Right ventricle myocardium superior (tissue), 1 donor: ENCODE results near the gene FLCN. TPM values are rescaled to one million over a fixed set of nuclear protein-coding genes. Genes with fewer than 3 reads are reported as not detected.

ENCODE experiments used
- ATAC-seq: fragments of 200-7000 bp; cut with Tn5 transposase; one replicate; pipeline ENCODE4 v1.9.1; 2020; ENCODE audit warnings: mild to moderate bottlenecking; ENCODE audit not compliant: poor library complexity
- DNase-seq: peaks from one replicate; pipeline ENCODE4 v3.0.0-alpha.2; 2020
- intact Hi-C: fragments of 100-400 bp; cut with DNase I; formaldehyde crosslinking; loops from one replicate; pipeline ENCODE4 v1.11.2; 2022
- total RNA-seq: library from RNA; stranded (reverse); fragmentation: NEBNext Ultra II Directional; extraction: Animal tissue kit (Norgen Biotek cat#: 25700); gene quantifications from one replicate; pipeline ENCODE4 v1.2.1, GENCODE V29; 2021
- donor health status: DM: no; HTN: yes; CAD: no; lungs with severe emphysema.

FLCN gene
- total RNA-seq, 1 donor from 2014 or later, result 52.3 TPM

DNA sequence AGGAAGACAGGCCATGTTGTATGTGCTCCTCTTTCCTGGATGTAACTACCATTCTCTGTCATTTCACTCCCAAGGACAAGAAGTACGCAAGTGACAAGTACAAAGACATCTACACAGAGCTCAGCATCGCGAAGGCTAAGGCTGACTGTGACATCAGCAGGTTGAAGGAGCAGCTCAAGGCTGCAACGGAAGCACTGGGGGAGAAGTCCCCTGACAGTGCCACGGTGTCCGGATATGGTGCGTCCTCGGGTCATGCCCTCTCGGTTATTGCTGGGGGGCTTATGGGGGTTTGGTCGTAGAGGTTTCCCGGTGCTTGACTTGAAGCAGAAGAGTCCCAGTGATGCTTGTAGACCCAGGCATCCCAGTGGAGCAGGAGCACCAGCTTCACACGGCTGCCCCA, 59.8 kb downstream of the FLCN start:
- intact Hi-C loops, result no loop called here
- no peak for DNase-seq
- ATAC-seq, result no peak

DNA sequence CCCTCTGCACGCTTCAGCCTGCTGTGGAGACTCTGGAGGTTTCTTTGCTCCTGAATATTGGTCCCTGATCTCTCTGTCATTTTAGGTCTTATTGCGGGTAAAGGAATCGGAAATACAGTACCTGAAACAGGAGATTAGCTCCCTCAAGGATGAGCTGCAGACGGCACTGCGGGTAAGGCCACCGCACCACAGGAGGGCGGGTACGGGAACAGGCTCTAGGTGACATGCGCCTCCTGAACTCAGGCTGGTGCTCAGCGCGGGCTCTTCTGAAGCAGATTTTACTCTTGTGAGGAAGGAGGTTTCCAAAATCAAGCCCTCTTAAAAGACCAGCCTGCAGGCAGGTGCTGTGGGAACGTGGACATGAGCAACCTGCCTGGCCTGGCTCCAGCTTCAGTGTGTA, 60.6 kb downstream of the FLCN start:
- ATAC-seq (no peak), DNase-seq (no peak)
- intact Hi-C loops, result no loop called here

DNA sequence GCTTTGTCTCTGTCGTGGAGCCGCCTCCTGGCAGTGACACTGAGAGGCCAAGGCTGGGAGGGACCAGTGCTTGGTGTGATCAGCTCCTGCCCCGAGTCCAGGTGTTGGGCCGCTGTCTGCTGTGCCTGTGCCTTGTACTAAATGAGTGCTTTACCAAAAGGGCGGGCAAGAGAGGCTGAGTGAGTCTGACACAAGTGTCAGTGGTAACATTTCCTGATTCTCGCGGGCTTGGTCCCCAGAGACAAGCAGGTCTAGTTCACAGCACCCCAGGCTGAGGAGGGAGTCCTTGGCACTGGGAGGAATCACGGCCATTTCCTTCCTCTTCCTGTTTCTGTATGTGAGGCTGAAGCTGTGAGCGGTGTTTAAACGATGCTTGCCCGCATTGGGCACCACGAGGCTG, 61.1 kb downstream of the FLCN start:
- ATAC-seq, result no peak
- intact Hi-C loops, result no loop called here
- DNase-seq, result no peak

DNA sequence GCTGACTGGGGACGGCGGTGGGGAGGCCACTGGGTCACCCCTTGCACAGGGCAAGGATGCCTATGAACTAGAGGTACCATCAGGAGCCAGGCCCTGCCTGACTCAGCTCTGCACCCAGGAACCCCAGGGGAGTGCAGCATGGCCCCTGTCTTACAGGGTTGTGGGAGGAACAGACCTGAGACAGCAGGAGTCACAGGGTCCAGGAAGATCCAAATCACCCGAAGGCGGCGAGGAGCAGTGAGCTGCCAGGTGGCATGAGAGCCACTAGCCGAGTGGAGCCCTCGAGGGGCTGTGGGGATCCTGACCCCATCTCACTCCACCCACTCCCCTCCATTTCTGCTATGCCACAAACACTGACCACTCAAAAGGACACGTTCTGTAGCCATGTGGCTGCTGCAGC, 61.6 kb downstream of the FLCN start:
- ATAC-seq, result no peak
- intact Hi-C loops, result no loop called here
- no peak for DNase-seq

DNA sequence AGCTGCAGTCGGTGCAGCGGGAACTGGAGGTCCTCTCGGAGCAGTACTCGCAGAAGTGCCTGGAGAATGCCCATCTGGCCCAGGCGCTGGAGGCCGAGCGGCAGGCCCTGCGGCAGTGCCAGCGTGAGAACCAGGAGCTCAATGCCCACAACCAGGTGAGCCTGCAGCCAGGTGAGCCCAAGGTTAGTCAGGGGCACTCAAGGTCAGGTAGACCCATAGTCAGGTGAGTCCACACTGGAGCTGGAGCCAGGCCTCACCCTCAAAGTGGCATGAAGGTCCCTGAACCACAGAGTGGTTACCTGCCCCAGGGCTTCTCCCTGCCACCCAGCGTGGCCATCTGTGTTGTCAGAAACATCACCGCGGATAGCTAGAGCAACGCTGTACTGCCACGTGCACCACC, 63.0 kb downstream of the FLCN start:
- DNase-seq, result no peak
- ATAC-seq, result no peak
- intact Hi-C loops, result no loop called here

DNA sequence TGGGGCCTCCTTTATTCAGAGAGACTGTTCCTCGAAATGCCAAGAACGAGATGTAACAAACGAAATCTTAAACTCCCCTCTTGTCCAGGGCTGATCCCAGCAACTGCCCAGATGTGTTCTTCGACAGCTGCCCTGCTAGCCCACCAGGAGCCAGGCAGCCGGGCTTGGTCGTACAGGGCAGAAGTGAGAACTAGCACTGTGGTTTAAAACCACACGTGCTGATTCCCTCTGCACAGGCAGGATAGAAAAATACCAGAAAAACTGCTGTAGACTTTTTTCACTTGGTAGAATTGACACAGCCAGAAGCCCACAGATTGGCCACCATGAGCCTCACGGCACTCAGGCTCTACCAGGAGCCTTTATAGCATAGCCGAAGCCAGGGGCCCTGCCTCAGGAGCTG, 64.0 kb downstream of the FLCN start:
- intact Hi-C loops, result no loop called here
- ATAC-seq (no peak), DNase-seq (peak; percentile 17)

DNA sequence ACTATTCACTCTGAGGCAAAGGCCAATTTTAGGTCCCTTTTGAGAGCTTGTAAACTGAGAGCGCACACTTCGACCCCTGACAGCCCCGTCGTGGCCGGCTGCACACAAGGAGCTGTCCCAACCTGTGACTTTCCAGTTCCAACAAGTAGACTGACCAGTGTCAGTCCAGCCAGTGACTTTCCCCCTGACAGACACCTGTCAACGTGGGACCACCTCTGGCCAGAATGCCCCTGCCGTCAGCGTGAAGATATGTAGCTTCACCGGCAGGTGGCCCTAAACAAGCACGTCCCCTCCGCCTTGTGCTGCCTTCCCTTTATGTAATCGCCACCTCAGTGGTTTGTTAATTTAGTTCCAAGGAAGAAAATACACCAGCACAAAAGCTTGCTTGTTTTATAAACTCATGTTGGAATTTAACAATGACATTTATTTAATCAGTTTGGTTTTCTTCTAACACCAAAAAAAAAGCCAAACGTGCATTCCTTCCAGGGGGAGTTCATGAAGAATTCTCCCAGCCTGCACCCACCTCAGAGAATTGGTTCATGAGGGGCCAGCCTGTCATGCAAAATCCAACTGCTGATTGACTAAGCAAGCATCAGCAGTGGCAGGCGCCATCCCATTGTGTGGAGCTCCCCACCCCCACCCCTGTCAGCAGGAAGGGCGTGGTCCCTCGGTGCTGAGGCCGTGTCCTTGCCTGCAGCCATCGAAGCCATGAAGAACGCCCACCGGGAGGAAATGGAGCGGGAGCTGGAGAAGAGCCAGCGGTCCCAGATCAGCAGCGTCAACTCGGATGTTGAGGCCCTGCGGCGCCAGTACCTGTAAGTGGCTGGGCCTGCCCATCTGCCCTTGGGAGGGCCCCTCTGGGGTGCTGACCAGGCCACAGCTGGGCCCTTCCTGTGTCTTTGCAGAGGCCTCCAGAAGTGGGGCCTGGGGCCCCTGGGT, 64.7 kb downstream of the FLCN start:
- intact Hi-C loops, result no loop called here
- ATAC-seq, result peak; percentile 35
- peak; percentile 65 for DNase-seq

DNA sequence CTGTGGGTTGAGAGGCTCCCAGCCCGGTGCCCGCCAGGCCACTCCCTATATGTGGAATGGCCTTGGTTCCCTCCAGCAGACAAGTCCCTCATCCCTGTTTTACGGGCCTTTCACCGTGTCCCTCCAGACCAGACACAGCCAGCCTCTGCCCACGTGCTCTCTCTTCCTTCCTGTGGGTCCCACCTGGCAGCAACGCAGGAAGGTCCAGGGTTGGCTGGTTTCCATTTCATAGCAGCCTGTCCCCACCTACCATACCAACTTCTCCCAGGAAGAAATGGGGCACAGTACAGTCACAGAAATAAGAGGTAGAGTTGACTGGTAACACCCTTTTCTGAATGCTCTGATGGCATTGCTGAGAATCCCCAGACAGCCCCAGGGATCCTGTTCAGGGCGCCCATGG, 65.8 kb downstream of the FLCN start:
- no peak for ATAC-seq
- DNase-seq, result peak; percentile 9
- intact Hi-C loops, result no loop called here

DNA sequence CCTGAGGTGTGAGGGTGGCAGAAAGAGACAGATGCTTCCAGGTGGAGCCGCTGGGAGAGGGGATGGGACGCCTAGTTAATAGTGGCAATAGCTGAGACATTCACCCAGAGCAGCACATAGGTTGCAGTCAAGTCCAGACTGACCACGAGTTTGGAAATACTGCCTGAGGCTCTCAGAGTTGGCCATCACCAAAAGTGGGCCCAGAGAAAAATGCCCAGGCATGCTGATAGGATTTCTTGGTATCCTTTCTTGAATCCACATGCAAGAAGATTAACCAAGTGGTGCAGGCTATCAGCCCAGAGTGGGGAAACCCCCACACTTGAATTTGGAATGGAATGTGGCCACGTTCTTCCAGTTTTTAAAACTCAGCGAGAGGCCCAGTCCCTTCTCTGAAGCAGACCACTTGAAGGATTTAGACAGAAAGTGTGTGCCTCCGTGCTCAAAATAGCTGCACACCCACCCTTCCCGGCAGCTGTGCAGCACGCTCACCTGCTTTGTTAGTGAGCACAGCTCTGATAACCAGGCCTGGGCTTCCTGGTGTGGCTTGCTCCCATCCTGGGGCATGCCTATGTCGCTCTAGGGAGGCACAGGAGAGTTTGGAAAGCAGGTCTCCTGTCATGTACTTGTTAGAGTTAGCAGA, 66.5 kb downstream of the FLCN start:
- intact Hi-C loops, result no loop called here
- no peak for ATAC-seq
- DNase-seq, result peak; percentile 20

DNA sequence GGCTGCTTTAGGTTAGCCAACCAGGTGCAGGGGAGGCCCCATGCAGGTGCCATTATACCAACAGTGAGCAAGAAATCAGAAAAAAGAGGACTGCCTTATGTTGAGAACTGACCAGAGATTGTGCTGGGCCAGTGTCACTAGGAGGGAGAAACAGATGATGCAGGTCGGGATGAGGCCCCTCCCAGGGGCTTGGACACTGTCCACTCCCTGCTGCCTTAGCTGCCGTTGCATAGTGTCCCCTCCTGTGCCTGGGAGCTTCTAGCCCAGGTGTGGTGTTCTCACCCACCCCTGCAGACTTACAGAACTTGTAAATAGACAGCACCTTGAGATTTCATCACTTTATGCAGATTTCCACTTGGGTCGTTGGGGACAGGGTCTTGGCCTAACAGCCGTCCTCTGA, 67.6 kb downstream of the FLCN start:
- DNase-seq, result no peak
- intact Hi-C loops, result no loop called here
- ATAC-seq, result no peak

DNA sequence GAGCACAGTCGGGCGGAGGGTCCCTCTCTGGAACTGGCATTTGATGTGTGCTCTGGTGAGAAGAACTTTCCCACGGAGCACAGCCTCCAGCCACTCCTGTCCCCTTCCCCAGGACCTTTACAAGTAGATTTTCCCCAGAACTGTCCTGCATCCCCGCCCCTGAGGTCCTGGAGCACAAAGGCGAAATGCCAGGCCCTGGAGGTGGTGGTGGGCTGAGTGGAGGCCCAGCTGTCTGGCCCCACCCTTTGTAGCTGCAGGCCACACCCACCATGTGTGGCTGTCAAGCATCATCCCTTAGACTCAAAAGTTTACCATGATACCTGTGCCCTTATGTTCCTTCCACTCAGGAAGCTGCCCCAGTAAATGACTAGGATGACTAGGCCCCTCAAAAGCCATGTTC, 68.6 kb downstream of the FLCN start:
- DNase-seq (no peak), ATAC-seq (no peak)
- intact Hi-C loops, result no loop called here

DNA sequence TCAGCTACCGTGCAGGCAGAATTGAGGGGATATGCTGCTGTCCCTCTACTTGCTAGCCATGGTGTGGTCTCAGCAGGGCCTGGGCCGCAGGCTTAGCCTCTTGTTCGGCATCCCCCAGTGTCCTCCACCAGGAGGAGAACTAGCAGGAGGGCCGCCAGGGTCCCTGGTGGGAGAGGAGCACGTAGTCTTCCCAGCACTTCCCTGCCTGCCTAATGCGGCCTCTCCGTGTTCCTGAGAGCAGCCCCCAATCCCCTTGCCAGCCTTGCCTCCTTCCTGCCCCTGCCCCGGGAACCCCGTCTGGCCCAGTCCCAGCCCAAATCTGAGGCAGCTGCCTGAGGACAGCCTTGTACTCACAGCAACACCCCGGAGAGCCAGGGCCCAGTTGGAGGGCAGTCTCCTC, 69.0 kb downstream of the FLCN start:
- intact Hi-C loops, result no loop called here
- no peak for DNase-seq

DNA sequence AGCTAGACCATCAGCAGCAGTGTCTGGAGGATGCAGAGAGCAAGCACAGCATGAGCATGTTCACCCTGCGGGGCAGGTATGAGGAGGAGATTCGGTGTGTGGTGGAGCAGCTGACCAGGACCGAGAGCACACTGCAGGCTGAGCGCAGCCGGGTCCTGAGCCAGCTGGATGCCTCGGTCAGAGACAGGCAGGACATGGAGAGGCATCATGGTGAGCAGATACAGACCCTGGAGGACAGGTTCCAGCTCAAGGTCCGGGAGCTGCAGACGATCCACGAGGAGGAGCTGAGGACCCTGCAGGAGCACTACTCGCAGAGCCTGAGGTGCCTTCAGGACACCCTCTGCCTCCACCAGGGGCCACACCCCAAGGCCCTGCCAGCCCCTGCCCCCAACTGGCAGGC, 69.6 kb downstream of the FLCN start:
- ATAC-seq (no peak), DNase-seq (no peak)
- intact Hi-C loops, result no loop called here

More for the DNA sequence above, 69.0 kb downstream of the FLCN start:
- no peak for ATAC-seq

DNA sequence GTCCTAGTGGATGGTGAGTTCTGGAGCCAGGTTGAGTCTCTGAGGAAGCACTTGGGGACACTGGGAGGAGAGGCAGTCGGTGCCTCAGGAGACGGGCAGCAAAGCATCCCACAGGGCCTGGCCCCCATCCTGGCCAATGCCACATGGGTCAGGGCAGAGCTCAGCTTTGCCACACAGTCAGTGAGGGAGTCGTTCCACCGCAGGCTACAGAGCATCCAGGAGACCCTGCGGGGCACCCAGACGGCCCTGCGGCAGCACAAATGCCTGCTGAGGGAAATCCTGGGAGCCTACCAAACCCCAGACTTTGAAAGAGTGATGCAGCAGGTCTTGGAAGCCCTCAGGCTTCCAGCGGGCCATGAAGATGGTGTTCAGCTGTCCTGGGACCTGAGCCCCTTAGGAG, 70.5 kb downstream of the FLCN start:
- ATAC-seq (no peak), DNase-seq (no peak)
- intact Hi-C loops, result no loop called here

DNA sequence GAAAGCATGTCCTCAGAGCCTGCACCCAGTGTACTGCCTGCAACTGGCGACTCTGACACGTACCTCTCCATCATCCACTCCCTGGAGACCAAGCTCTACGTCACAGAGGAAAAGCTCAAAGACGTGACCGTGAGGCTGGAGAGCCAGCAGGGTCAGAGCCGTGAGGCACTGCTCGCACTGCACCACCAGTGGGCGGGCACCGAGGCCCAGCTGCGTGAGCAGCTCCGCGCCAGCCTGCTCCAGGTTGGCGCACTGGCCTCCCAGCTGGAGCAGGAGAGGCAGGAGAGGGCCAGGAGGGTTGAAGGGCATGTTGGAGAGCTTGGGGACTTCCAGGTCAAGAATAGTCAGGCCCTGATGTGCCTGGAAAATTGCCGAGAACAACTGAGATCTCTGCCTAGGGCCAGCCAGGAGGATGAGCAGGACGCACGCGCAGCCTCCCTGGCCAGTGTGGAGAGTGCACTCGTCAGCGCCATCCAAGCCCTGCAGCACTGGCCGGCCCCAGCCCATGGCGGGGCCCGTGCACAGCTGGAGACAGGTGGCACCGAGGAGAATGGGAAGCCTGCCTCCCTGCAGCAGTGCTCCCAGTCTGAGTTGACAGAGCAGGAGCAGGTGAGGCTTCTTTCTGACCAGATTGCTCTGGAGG, 71.2 kb downstream of the FLCN start:
- no peak for DNase-seq
- intact Hi-C loops, result no loop called here

DNA sequence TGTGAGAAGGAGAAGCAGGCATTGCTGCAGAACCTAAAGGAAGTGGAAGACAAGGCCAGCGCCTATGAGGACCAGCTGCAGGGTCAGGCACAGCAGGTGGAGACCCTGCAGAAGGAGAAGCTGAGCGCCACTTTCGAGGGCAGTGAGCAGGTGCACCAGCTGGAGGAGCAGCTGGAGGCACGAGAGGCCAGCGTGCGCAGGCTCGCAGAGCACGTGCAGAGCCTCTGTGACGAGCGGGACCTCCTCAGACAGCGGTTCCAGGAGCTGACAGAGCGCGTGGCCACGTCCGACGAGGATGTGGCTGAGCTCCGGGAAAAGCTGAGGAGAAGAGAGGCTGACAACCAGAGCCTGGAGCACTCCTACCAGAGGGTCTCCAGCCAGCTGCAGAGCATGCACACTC, 72.3 kb downstream of the FLCN start:
- DNase-seq (no peak), ATAC-seq (no peak)
- intact Hi-C loops, result no loop called here

More for the DNA sequence above, 71.2 kb downstream of the FLCN start:
- no peak for ATAC-seq

DNA sequence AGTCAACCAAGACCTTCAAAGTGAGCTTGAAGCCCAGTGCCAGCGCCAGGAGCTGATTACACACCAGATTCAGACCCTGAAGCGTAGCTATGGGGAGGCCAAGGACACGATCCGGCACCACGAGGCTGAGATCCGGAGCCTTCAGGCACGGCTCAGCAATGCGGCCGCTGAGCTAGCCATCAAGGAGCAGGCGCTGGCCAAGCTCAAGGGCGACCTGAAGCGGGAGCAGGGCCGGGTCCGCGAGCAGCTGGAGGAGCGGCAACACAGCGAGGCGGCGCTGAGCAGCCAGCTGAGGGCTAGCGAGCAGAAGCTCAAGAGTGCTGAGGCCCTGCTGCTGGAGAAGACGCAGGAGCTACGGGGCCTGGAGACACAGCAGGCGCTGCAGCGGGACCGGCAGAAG, 72.8 kb downstream of the FLCN start:
- DNase-seq (no peak), ATAC-seq (no peak)
- intact Hi-C loops, result no loop called here
